Measurements from ENCODE around the gene NDUFA8. TPM values are rescaled to one million over a fixed set of nuclear protein-coding genes. Genes with fewer than 3 reads are reported as not detected.

Gene NDUFA8
- polyA plus RNA-seq, 1 of the 3 experiments (the other 2 are of a cell fraction): 116 TPM

- TF ChIP-seq, protein P1, sequence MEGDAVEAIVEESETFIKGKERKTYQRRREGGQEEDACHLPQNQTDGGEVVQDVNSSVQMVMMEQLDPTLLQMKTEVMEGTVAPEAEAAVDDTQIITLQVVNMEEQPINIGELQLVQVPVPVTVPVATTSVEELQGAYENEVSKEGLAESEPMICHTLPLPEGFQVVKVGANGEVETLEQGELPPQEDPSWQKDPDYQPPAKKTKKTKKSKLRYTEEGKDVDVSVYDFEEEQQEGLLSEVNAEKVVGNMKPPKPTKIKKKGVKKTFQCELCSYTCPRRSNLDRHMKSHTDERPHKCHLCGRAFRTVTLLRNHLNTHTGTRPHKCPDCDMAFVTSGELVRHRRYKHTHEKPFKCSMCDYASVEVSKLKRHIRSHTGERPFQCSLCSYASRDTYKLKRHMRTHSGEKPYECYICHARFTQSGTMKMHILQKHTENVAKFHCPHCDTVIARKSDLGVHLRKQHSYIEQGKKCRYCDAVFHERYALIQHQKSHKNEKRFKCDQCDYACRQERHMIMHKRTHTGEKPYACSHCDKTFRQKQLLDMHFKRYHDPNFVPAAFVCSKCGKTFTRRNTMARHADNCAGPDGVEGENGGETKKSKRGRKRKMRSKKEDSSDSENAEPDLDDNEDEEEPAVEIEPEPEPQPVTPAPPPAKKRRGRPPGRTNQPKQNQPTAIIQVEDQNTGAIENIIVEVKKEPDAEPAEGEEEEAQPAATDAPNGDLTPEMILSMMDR (IDR thresholded peaks at IDR 0.05): no peak
- TF ChIP-seq, protein P2, sequence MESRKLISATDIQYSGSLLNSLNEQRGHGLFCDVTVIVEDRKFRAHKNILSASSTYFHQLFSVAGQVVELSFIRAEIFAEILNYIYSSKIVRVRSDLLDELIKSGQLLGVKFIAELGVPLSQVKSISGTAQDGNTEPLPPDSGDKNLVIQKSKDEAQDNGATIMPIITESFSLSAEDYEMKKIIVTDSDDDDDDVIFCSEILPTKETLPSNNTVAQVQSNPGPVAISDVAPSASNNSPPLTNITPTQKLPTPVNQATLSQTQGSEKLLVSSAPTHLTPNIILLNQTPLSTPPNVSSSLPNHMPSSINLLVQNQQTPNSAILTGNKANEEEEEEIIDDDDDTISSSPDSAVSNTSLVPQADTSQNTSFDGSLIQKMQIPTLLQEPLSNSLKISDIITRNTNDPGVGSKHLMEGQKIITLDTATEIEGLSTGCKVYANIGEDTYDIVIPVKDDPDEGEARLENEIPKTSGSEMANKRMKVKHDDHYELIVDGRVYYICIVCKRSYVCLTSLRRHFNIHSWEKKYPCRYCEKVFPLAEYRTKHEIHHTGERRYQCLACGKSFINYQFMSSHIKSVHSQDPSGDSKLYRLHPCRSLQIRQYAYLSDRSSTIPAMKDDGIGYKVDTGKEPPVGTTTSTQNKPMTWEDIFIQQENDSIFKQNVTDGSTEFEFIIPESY (IDR thresholded peaks at IDR 0.05; ENCODE audit: borderline replicate concordance, low read depth): no peak
- no peak for TF ChIP-seq POLR2AphosphoS5 (IDR thresholded peaks at IDR 0.05; ENCODE audit: low read depth, low read length)
- TF ChIP-seq, protein P3, sequence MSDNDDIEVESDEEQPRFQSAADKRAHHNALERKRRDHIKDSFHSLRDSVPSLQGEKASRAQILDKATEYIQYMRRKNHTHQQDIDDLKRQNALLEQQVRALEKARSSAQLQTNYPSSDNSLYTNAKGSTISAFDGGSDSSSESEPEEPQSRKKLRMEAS (IDR thresholded peaks at IDR 0.05; ENCODE audit: low read depth): no peak
- no peak for TF ChIP-seq EZH2phosphoT487 (IDR thresholded peaks at IDR 0.05; ENCODE audit: borderline replicate concordance, low read depth)
- TF ChIP-seq FOXJ3 (CRISPR knock-in tag; IDR thresholded peaks at IDR 0.05): no peak
- TF ChIP-seq, protein P4, sequence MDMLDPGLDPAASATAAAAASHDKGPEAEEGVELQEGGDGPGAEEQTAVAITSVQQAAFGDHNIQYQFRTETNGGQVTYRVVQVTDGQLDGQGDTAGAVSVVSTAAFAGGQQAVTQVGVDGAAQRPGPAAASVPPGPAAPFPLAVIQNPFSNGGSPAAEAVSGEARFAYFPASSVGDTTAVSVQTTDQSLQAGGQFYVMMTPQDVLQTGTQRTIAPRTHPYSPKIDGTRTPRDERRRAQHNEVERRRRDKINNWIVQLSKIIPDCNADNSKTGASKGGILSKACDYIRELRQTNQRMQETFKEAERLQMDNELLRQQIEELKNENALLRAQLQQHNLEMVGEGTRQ (IDR thresholded peaks at IDR 0.05; ENCODE audit: borderline replicate concordance, low read depth, low read length): no peak
Observed at GRCh38 chr9:122122468-122122867, 37.1 kb downstream of the NDUFA8 start (continued).

DNA sequence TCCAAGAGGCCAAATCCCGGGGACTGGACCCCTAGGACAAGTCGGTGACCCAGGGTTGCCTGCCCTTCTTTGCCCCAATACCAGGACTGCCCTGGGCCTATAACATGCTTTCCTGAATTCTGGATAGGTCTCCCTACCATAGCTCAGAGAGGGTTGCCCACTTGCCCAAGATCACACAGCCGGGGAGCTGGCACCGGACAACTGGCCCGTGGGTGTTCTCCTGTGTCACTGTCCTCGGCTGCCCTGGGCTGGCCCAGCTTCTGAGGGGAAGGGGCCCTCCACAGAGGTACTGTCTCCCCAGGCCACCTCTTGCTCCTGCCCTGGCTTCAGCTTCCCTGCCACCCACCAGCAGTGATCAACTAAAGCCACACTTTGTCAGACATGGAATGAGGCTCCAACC is 37.6 kb downstream of the NDUFA8 start:
- H4K20me1 ChIP-seq (ENCODE audit: insufficient read depth): no peaks in the 10 kb centered on the region
- TF ChIP-seq, protein P1 (IDR thresholded peaks at IDR 0.05): no peak
- TF ChIP-seq POLR2AphosphoS5 (IDR thresholded peaks at IDR 0.05; ENCODE audit: low read depth, low read length) (no peak), RAD21 (IDR thresholded peaks at IDR 0.05; ENCODE audit: low read length) (no peak), SMC3 (IDR thresholded peaks at IDR 0.05; ENCODE audit: low read depth, low read length) (no peak)
- no peaks in the 10 kb centered on the region for H3K27me3 ChIP-seq (ENCODE audit: insufficient read depth)
- no peaks in the 10 kb centered on the region for H3K36me3 ChIP-seq (replicated peaks in 1 of 2; ENCODE audit: control insufficient read depth in 1 of 2, insufficient read depth in 2 of 2, low read length in 1 of 2)
- DNase-seq: no peak
- H2AFZ ChIP-seq (ENCODE audit: low read depth): no peak overlapping the region
- ChIA-PET POLR2A (no interaction called here), CTCF (interaction anchor here (0.6 to 15.3 kb wide), 21 partner anchors 8 to 576 kb away, joined by 3 to 528 read pairs (median 11); partner anchors contain the start of genes MORN5, NDUFA8 and TTLL11)
- H3K4me1 ChIP-seq (ENCODE audit: control insufficient read depth in 1 of 2, insufficient read depth in 2 of 2, low read depth in 1 of 2, low read length in 1 of 2): peaks cover 6 to 8% of the 10 kb centered on the region in 2 experiments; a peak in 2 of 4 replicates
- H3K9ac ChIP-seq: no peak overlapping the region
- no peaks in the 10 kb centered on the region for H3K9me3 ChIP-seq
- H3K79me2 ChIP-seq (ENCODE audit: insufficient read depth): no peaks in the 10 kb centered on the region
- H3K4me2 ChIP-seq: no peak overlapping the region
- no peak overlapping the region for H3K4me3 ChIP-seq (ENCODE audit: low read depth in 2 of 2, low read length in 1 of 2)
- 78% methylated on average over 6 of the region's 6 CpGs for WGBS (ENCODE audit: low lambda C conversion rate)
- H3K27ac ChIP-seq (ENCODE audit: low read depth in 2 of 2, low read length in 1 of 2): no peak overlapping the region
- no peaks in the 10 kb centered on the region for H3F3A ChIP-seq (replicated peaks; ENCODE audit: insufficient read depth)
- H3K9me2 ChIP-seq: no peaks in the 10 kb centered on the region

Measured in SK-N-SH (cell line).